ENCODE results near the gene EIF5AL1.
"Not testable (repeated sequence)": the region's sequence is repeated elsewhere in the genome, so short reads cannot be mapped to it uniquely, and the experiment has no call there.

EIF5AL1 gene

GRCh38 chr10:79511891-79512583, at the start of gene EIF5AL1:
Gene EIF5AL1 (plus strand): TSS chr10:79512533. CDS start chr10:79512650, 117 bp downstream.
- DNase-seq = not testable (repeated sequence)

- DNase-seq = no peak
Measured at GRCh38 chr10:79463578-79464496, 48.5 kb upstream of the EIF5AL1 start.

GRCh38 chr10:79465341-79465740, 47.0 kb upstream of the EIF5AL1 start:
- no peak for DNase-seq

- no peak for DNase-seq
Measured at GRCh38 chr10:79468015-79468560, 44.2 kb upstream of the EIF5AL1 start.

GRCh38 chr10:79468841-79469585, 43.3 kb upstream of the EIF5AL1 start:
- DNase-seq = no peak

GRCh38 chr10:79470096-79470495, 42.2 kb upstream of the EIF5AL1 start:
- no peak for DNase-seq

GRCh38 chr10:79471776-79472175, 40.6 kb upstream of the EIF5AL1 start:
- no peak for DNase-seq

- no peak for DNase-seq
Measured at GRCh38 chr10:79472449-79472848, 39.9 kb upstream of the EIF5AL1 start.

- no peak for DNase-seq
Measured at GRCh38 chr10:79472951-79473350, 39.4 kb upstream of the EIF5AL1 start.

GRCh38 chr10:79473496-79474095, 38.7 kb upstream of the EIF5AL1 start:
- no peak for DNase-seq

GRCh38 chr10:79475119-79475653, 37.1 kb upstream of the EIF5AL1 start:
- no peak for DNase-seq

- no peak for DNase-seq
Measured at GRCh38 chr10:79475877-79476276, 36.5 kb upstream of the EIF5AL1 start.

- no peak for DNase-seq
Measured at GRCh38 chr10:79476645-79477044, 35.7 kb upstream of the EIF5AL1 start.

- DNase-seq = no peak
Measured at GRCh38 chr10:79477456-79477855, 34.9 kb upstream of the EIF5AL1 start.

GRCh38 chr10:79479283-79479909, 32.9 kb upstream of the EIF5AL1 start:
- DNase-seq = no peak

- DNase-seq = no peak
Measured at GRCh38 chr10:79482304-79482703, 30.0 kb upstream of the EIF5AL1 start.

- no peak for DNase-seq
Measured at GRCh38 chr10:79482741-79483140, 29.6 kb upstream of the EIF5AL1 start.

GRCh38 chr10:79483299-79483698, 29.0 kb upstream of the EIF5AL1 start:
- DNase-seq = no peak

- DNase-seq = no peak
Measured at GRCh38 chr10:79483948-79484347, 28.4 kb upstream of the EIF5AL1 start.

- DNase-seq = no peak
Measured at GRCh38 chr10:79484476-79484875, 27.9 kb upstream of the EIF5AL1 start.

- peak; percentile 42 for DNase-seq
Measured at GRCh38 chr10:79487296-79488194, 24.8 kb upstream of the EIF5AL1 start.

Measured in T1000 (cell line).